Measurements from ENCODE around the gene PCDH17. TPM values are rescaled to one million over a fixed set of nuclear protein-coding genes. Genes with fewer than 3 reads are reported as not detected.

Gene PCDH17
- total and polyA plus RNA-seq, 9 of the 15 experiments (the other 6 are each of a cell fraction or from before 2014, with no cell fraction given) = not detected

GRCh38 chr13:57672168-57672567, 40.6 kb downstream of the PCDH17 start (continued):
- no peak for TF ChIP-seq KAT7 (CRISPR knock-in tag; IDR thresholded peaks at IDR 0.05; ENCODE audit: borderline replicate concordance)
- no peak for TF ChIP-seq E2F5 (CRISPR knock-in tag; IDR thresholded peaks at IDR 0.05)
- no peak for TF ChIP-seq STAT6 (CRISPR knock-in tag; IDR thresholded peaks at IDR 0.05)
- TF ChIP-seq TCF7L2 (IDR thresholded peaks at IDR 0.05; ENCODE audit: low read depth, low read length) = no peak

- no peak overlapping the region for H3K4me2 ChIP-seq (ENCODE audit: insufficient read depth, low read length)
- no peak for TF ChIP-seq JUND (IDR thresholded peaks at IDR 0.05; ENCODE audit: borderline replicate concordance, low read depth, low read length)
- TF ChIP-seq JUND (tag; IDR thresholded peaks at IDR 0.05; ENCODE audit: borderline replicate concordance, low read depth, low read length) = no peak
- no peak for TF ChIP-seq TCF7 (IDR thresholded peaks at IDR 0.05; ENCODE audit: borderline replicate concordance)
- TF ChIP-seq NFYB (IDR thresholded peaks at IDR 0.05; ENCODE audit: extremely low read depth, insufficient read length) = no peak
- TF ChIP-seq ZBED1 (IDR thresholded peaks at IDR 0.05) = no peak
- no peak for TF ChIP-seq TBL1XR1 (IDR thresholded peaks at IDR 0.05; ENCODE audit: low read length in 2 of 2)
- no peak for TF ChIP-seq NR4A1 (CRISPR knock-in tag; IDR thresholded peaks at IDR 0.05)
- TF ChIP-seq NR4A1 (tag; IDR thresholded peaks at IDR 0.05) = no peak
- TF ChIP-seq CHD2 (IDR thresholded peaks at IDR 0.05; ENCODE audit: low read depth, low read length) = no peak
- no peak for TF ChIP-seq E2F5 (CRISPR knock-in tag; IDR thresholded peaks at IDR 0.05)
- no peak for TF ChIP-seq HNRNPH1 (optimal IDR thresholded peaks at IDR 0.05; ENCODE audit: low read depth, low read length)
- TF ChIP-seq DLX4 (CRISPR knock-in tag; IDR thresholded peaks at IDR 0.05) = no peak
- TF ChIP-seq RNF2 (IDR thresholded peaks at IDR 0.05) = no peak
- CTCF ChIA-PET (ENCODE audit: low intra/inter-chr PET ratio) = no interaction called here
- 0% methylated on average over 2 of the region's 2 CpGs for WGBS (ENCODE audit: insufficient coverage, low coverage, missing lambda C conversion rate)
- no peaks in the 10 kb centered on the region for H3K9me3 ChIP-seq (replicated peaks; ENCODE audit: control insufficient read depth, insufficient read depth, low read depth, low read length)
- H3K4me3 ChIP-seq = no peak overlapping the region
- H3K9ac ChIP-seq (ENCODE audit: insufficient read depth in 1 of 2, low read depth in 2 of 2, low read length in 2 of 2) = no peak overlapping the region
- intact Hi-C loops (cut with micrococcal nuclease) (no loop called here), in situ Hi-C loops (cut with MboI) (no loop called here)
- ATAC-seq (no peak), DNase-seq (ENCODE audit: extremely low read depth in 1 of 4, low spot score in 3 of 4) (no peak), FAIRE-seq (no peak)
- H4K20me1 ChIP-seq (replicated peaks; ENCODE audit: control insufficient read depth, insufficient read depth, low read length) = no peaks in the 10 kb centered on the region
- POLR2A ChIA-PET = no interaction called here
- no peaks in the 10 kb centered on the region for H3K36me3 ChIP-seq (ENCODE audit: control insufficient read depth, insufficient read depth, low read length)
- no peaks in the 10 kb centered on the region for H3K9me1 ChIP-seq (ENCODE audit: control insufficient read depth, insufficient read depth, low read length)
- no peaks in the 10 kb centered on the region for H3K79me2 ChIP-seq (ENCODE audit: control insufficient read depth, insufficient read depth, low read length)
- H2AFZ ChIP-seq (ENCODE audit: low read depth, low read length) = no peak overlapping the region
- no peaks in the 10 kb centered on the region for H3K4me1 ChIP-seq (replicated peaks in 1 of 2; ENCODE audit: control insufficient read depth in 2 of 2, insufficient read depth in 2 of 2, low read length in 2 of 2)
- BruUV-seq (replicated peaks) = no TSS peak
- H3K27me3 ChIP-seq (ENCODE audit: control insufficient read depth in 2 of 2, insufficient read depth in 2 of 2, low read length in 2 of 2) = no peaks in the 10 kb centered on the region
- no peak overlapping the region for H3K27ac ChIP-seq (ENCODE audit: extremely low read depth, low read depth, low read length)
Measured at GRCh38 chr13:57673197-57673596, 41.7 kb downstream of the PCDH17 start.
